GM10248 (cell line): Measurements from ENCODE around the gene EIF3D.

Experiments
- CTCF ChIA-PET: fragments of 300-600 bp; sonication (Branson Sonifier 250); formaldehyde crosslinking; extraction: SDS; loops from one replicate; lab custom pipeline; 2021; ENCODE audit warnings: antibody characterized with exemption; lab: Yijun Ruan, JAX
- POLR2A ChIA-PET: fragments of 350-650 bp; sonication (Branson Sonifier 250); formaldehyde crosslinking; extraction: SDS; loops from one replicate; lab custom pipeline; 2020; ENCODE audit warnings: antibody characterized with exemption; lab: Yijun Ruan, JAX
- DNase-seq: peaks from one replicate; pipeline ENCODE4 v3.0.0; 2012; ENCODE audit errors: extremely low spot score
- CTCF ChIP-seq: IDR thresholded peaks from 2 replicates; pipeline ENCODE4 v1.5.1; 2012; ENCODE audit warnings: mild to moderate bottlenecking, low read depth; ENCODE audit errors: extremely low read depth, missing control alignments, control extremely low read depth

The EIF3D gene

GRCh38 chr22:36569999-36570398 is 41.0 kb upstream of the EIF3D start:
- ChIA-PET CTCF (interaction anchor here (1.3 kb wide), 1 partner anchor 26 kb away, joined by 3 read pairs; no protein-coding TSS in a partner anchor), POLR2A (no interaction called here)
- no peak for DNase-seq
- no peak for TF ChIP-seq CTCF

GRCh38 chr22:36568846-36569245 is 39.9 kb upstream of the EIF3D start:
- CTCF ChIA-PET = interaction anchor here (1.0 kb wide), 1 partner anchor 22 kb away, joined by 4 read pairs; no protein-coding TSS in a partner anchor
- POLR2A ChIA-PET = no interaction called here
- TF ChIP-seq CTCF = no peak
- no peak for DNase-seq

GRCh38 chr22:36566720-36567119 is 37.8 kb upstream of the EIF3D start:
- no peak for TF ChIP-seq CTCF
- DNase-seq = no peak
- CTCF ChIA-PET = interaction anchor here (1.2 to 1.6 kb wide), 3 partner anchors 15 to 289 kb away, joined by 3 to 8 read pairs (median 4); no protein-coding TSS in a partner anchor
- POLR2A ChIA-PET = no interaction called here

- ChIA-PET POLR2A (no interaction called here), CTCF (interaction anchor here (1.9 kb wide), 1 partner anchor 18 kb away, joined by 6 read pairs; no protein-coding TSS in a partner anchor)
- DNase-seq = no peak
- no peak for TF ChIP-seq CTCF
Observed at GRCh38 chr22:36565686-36566085, 36.7 kb upstream of the EIF3D start.

- DNase-seq = no peak
- TF ChIP-seq CTCF = no peak
- ChIA-PET CTCF (interaction anchor here (1.9 kb wide), 1 partner anchor 18 kb away, joined by 6 read pairs; no protein-coding TSS in a partner anchor), POLR2A (no interaction called here)
Observed at GRCh38 chr22:36565159-36565507, 36.2 kb upstream of the EIF3D start.

- POLR2A ChIA-PET = no interaction called here
- no peak for DNase-seq
- CTCF ChIA-PET = interaction anchor here (1.9 kb wide), 1 partner anchor 17 kb away, joined by 6 read pairs; no protein-coding TSS in a partner anchor
- no peak for TF ChIP-seq CTCF
Observed at GRCh38 chr22:36564422-36565158, 35.6 kb upstream of the EIF3D start.
